Measurements from ENCODE around the gene EIF4EBP3. TPM values are rescaled to one million over a fixed set of nuclear protein-coding genes. Genes with fewer than 3 reads are reported as not detected.
A peak's percentile ranks its signal among the peaks of the same experiment; 100 is the strongest.

EIF4EBP3 gene
- total and polyA plus RNA-seq, 9 of the 15 experiments (the other 6 are each of a cell fraction or from before 2014, with no cell fraction given), result 1.3 to 7.5 (median 3.8) TPM

- ChIA-PET POLR2A (interaction anchor here (0.6 to 1.8 kb wide), 5 partner anchors 10 to 152 kb away, joined by 3 to 12 read pairs (median 3); no protein-coding TSS in a partner anchor), CTCF (ENCODE audit: low intra/inter-chr PET ratio) (no interaction called here)
- Histone ChIP-seq H3K79me2 (ENCODE audit: control insufficient read depth, insufficient read depth, low read length) (peaks cover 36% of the 10 kb centered on the region), H3K4me3 (no peak overlapping the region), H3K27ac (ENCODE audit: extremely low read depth, low read depth, low read length) (no peak overlapping the region; the same call in 2 of the 3 replicates), H3K9ac (ENCODE audit: insufficient read depth in 1 of 2, low read depth in 2 of 2, low read length in 2 of 2) (peak overlapping the region in 1 of 2 experiments; percentile 93; a peak in 2 of 4 replicates), H3K9me3 (replicated peaks; ENCODE audit: control insufficient read depth, insufficient read depth, low read depth, low read length) (no peaks in the 10 kb centered on the region), H2AFZ (ENCODE audit: low read depth, low read length) (no peak overlapping the region), H3K36me3 (ENCODE audit: control insufficient read depth, insufficient read depth, low read length) (peaks cover 43% of the 10 kb centered on the region), H3K9me1 (ENCODE audit: control insufficient read depth, insufficient read depth, low read length) (no peaks in the 10 kb centered on the region), H3K27me3 (ENCODE audit: control insufficient read depth in 2 of 2, insufficient read depth in 2 of 2, low read length in 2 of 2) (no peaks in the 10 kb centered on the region), H3K4me1 (replicated peaks in 1 of 2; ENCODE audit: control insufficient read depth in 2 of 2, insufficient read depth in 2 of 2, low read length in 2 of 2) (peaks cover 26 to 38% of the 10 kb centered on the region in 2 experiments), H4K20me1 (replicated peaks; ENCODE audit: control insufficient read depth, insufficient read depth, low read length) (no peaks in the 10 kb centered on the region), H3K4me2 (ENCODE audit: insufficient read depth, low read length) (peak overlapping the region; percentile 99; the same call in 1 of the 2 replicates)
- no TSS peak for BruUV-seq (replicated peaks)
- DNase-seq (ENCODE audit: extremely low read depth in 1 of 4, low spot score in 3 of 4) (peak in 2 of 4 experiments; percentile 23 to 37), ATAC-seq (no peak), FAIRE-seq (peak; percentile 42)
- intact Hi-C loops (cut with micrococcal nuclease), result no loop called here
- in situ Hi-C loops (cut with MboI), result loop anchor here (5.0 kb wide), 1 partner anchor 76 kb away; no protein-coding TSS in a partner anchor
- WGBS (ENCODE audit: insufficient coverage, low coverage, missing lambda C conversion rate), result 79% methylated on average over 5 of the region's 5 CpGs
- TF ChIP-seq SMAD2 (IDR thresholded peaks at IDR 0.05; ENCODE audit: low read depth, low read length) (no peak), POLR2A (conservative IDR thresholded peaks at IDR 0.05) (no peak), GABPB1 (CRISPR knock-in tag; IDR thresholded peaks at IDR 0.05) (no peak), KAT8 (IDR thresholded peaks at IDR 0.05; ENCODE audit: low read depth) (no peak), TEAD4 (IDR thresholded peaks at IDR 0.05; ENCODE audit: low read length) (peak; percentile 44; the same call in 1 of the 2 replicates), TEAD4 (CRISPR knock-in tag; IDR thresholded peaks at IDR 0.05; ENCODE audit: borderline replicate concordance) (no peak), NR2F6 (CRISPR knock-in tag; IDR thresholded peaks at IDR 0.05) (no peak), ZNF592 (IDR thresholded peaks at IDR 0.05) (no peak), DPF2 (IDR thresholded peaks at IDR 0.05) (no peak), ZNF311 (CRISPR knock-in tag; IDR thresholded peaks at IDR 0.05) (no peak), KLF16 (IDR thresholded peaks at IDR 0.05) (peak; percentile 11; the same call in 1 of the 2 replicates), MTA1 (IDR thresholded peaks at IDR 0.05; ENCODE audit: borderline replicate concordance) (no peak), MTA2 (IDR thresholded peaks at IDR 0.05; ENCODE audit: low read depth) (0 out of 2 replicates have a peak, but pooled peaks have one; percentile 17), RBM39 (optimal IDR thresholded peaks at IDR 0.05; ENCODE audit: low read depth, low read length) (no peak), SIX5 (IDR thresholded peaks at IDR 0.05; ENCODE audit: borderline replicate concordance in 1 of 2, insufficient read depth in 1 of 2, low read depth in 1 of 2, low read length in 2 of 2) (no peak), MYNN (IDR thresholded peaks at IDR 0.05) (no peak), MYNN (CRISPR knock-in tag; IDR thresholded peaks at IDR 0.05) (no peak), TRIM25 (IDR thresholded peaks at IDR 0.05; ENCODE audit: borderline replicate concordance) (no peak), MTF1 (CRISPR knock-in tag; IDR thresholded peaks at IDR 0.05; ENCODE audit: borderline replicate concordance) (no peak)
These were observed 19.2 kb downstream of the EIF4EBP3 start for GRCh38 chr5:140566665-140567064.
